Dedifferentiated amniotic fluid mesenchymal stem cell (primary cell): ENCODE data around the gene GABRG3.
"Not testable (repeated sequence)": the region's sequence is repeated elsewhere in the genome, so short reads cannot be mapped to it uniquely, and the experiment has no call there.

ENCODE experiments used
- DNase-seq: peaks from one replicate; pipeline ENCODE4 v3.0.0-alpha.2; 2016; ENCODE audit errors: extremely low spot score

The GABRG3 gene

GRCh38 chr15:27328608-27329007 lies 357.6 kb downstream of the GABRG3 start:
- DNase-seq, result no peak

DNA sequence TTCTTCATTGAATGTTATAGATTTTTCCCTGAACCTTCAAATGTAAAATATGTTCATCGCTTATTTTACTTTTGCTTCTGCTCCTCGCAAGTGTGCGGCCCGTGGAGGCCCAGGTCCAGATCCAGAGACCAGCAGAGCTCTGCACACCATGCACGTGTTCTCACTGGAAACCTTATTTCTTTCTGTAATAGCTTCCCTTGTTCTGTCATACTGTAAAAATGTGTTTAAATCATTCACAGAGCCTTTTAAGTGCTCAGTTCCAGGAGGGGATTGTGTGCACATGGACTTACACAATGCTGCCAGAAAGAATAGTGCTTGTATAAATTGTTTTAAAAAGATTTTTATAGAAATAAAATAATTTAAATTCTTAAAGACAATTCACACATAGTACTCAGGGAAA lies 359.3 kb downstream of the GABRG3 start:
- DNase-seq, result no peak

DNA sequence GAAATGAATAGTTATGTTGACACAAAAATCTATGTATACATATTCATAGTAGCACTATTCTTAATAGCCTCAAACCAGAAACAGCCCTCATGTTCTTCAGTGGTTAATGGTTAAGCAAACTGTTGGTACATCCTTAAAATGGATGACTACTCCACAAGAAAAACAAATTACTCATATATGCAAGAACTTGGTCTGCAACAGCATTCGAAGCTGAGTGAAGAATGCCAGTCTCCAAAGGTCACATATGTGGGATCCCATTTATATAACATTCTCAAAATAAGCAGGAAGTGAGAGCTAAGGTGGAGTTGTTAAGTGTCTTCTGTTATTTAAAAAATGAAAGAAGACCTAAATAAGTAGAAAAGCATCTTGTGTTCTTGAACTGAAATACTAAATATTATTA lies 365.7 kb downstream of the GABRG3 start:
- DNase-seq, result no peak

DNA sequence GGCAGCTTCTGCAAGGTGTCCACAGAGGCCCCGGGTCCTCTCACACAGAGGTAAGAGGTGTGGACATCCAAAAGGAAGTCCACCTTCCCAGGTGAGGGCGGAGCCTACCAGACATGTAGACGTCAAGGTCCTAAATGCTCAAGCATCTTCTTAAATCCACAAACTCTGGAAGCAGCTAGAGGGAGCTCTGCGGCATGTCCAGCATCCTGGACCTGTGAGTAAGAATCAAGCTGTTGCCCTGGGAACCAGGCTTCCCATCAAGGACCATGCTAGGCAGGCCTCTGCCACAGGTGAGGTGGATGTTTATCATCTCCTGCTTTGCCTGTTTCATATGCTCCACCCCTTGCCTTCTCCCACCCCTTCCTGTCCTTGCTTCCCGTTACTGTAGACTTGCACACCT lies 368.2 kb downstream of the GABRG3 start:
- DNase-seq, result no peak

DNA sequence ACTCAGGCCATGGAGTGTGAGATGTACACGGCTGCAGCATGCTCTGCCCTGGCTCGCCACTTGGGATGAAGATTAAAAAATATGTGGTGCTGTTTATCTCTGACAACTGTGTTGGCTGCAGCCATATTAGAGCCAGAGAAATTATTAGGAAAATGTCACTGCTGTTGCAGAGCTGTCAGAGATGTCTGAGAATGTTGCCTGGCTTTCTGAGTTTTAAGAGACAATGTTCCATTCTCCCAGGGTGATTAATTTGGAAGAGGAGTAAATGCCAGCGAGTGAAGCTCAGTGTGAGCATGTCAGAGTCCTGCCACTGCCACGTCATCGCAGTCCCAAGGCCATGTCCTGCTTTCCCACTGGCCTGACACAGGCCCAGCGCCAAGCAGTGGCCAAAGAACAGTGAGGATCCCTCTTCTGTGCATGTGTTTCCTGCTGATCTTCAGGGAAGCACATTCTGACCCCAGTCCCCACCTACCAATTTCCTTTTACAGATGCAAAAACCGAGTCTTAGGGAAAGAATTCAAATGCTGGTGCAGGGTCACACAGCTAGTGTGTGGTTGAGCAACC lies 370.9 kb downstream of the GABRG3 start:
- DNase-seq, result no peak

DNA sequence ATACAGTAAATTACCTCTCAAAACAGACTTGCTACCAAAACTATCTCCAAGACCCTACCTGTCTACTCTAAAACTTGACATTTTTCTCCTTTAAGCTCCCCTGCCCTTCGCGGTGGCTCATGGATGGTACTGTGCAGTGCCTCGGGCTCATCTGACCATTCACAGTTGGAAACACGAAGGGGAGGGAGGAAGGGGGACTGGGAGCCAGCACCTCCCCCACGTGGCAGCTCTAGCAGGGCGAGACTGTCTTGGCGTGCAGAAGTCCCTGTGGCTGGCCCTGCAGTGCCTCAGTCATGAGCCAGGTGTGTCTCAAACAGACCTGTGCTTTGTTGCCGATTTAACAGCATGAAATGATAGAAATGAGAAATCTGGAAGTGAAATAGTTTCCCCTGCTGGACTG lies 372.0 kb downstream of the GABRG3 start:
- DNase-seq, result no peak

DNA sequence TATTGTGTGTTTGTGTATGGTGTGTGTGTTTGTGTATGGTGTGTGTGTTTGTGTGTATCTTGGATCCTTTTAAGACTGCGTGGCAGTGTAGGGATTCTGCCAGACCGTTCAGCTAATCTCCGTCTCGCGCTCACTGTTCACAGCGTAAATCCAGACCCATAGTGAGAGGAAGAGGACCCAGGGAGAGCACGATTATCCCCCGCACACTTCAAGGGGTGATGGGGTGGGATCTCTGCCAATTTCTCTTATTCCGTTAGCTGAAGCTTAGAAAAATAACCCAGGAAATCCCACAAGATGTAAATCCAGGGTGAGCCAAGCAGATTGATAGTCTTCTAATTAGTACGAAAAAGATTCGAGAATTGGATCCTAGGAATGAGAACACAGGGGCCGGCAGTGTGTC lies 381.2 kb downstream of the GABRG3 start:
- DNase-seq, result no peak

DNA sequence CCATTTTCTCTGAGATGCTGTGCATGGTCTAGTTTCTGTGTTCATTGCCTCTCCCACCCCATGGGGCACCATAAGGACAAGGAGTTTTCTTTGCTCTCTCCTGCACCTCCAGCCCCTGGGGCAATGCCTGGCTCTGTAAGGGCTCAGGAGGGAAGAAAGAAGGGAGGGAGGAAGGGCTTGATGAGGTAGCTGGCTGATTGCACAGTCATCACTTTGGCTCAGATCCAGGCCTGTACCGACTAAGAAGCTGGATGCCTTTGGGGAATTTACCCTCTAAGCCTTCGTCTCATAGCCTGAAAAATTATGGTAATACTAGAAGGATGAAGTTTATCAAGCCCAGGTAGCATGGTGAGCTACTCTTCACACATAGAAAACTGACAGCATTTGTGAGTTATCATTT lies 382.9 kb downstream of the GABRG3 start:
- no peak for DNase-seq

- DNase-seq, result no peak
These were observed 387.9 kb downstream of the GABRG3 start for GRCh38 chr15:27358751-27359434.

- no peak for DNase-seq
These were observed 388.6 kb downstream of the GABRG3 start for GRCh38 chr15:27359586-27359985.

DNA sequence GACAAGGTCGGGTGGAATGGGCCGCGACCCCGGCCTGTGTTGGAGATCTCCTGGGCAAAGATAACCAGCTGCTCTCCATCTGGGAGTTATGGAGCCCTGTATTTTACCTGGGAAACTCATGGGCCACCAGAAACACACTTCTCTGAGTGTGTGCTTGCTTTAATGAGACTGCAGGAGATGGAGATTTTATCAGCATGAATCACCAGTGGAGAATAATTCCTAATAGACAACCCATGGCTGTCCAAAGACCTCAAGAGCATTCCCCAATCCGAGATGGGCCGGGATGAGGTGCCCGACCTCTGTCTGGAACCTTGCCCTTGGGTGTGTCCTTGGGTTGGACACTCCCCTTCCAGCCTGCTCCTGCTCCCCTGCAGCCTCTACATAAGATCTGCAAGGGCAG lies 389.3 kb downstream of the GABRG3 start:
- no peak for DNase-seq

DNA sequence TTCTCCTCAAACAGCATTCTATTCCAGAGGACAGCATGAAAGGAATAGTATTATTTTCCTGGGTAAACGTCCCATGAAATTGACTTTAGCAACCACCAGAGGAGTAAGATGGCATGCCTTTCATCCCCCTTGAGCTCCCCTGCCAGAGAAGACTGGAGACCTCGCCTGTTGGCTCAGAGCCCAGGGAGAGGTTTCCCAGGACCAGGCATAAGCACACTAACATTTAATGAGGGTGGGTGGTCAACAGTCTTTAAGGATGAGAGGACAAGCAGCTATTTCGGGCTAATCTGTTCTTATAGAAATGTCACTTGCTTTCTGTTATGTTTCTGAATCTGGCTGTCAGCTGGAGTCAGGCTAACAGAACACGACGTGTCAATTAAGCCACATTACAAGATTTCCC lies 390.5 kb downstream of the GABRG3 start:
- DNase-seq, result no peak

DNA sequence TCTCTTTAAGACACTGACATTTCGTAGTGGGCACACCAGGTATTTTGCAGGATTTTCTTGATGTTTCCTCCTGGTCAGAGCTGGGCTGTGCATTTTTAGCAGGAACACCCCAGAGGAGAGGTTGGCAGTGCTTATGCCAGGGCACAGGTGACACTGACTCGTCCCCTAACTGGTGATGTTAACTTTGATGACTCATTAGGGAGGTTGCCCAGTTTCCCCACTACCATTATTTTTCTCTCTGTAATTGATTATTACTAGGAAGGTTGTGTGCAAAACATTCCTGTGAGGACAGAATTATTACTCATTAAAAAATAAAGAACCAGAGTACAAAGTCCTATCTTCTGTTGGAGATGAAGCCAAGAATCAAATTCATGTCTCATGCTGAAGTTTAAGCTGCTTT lies 394.5 kb downstream of the GABRG3 start:
- no peak for DNase-seq

DNA sequence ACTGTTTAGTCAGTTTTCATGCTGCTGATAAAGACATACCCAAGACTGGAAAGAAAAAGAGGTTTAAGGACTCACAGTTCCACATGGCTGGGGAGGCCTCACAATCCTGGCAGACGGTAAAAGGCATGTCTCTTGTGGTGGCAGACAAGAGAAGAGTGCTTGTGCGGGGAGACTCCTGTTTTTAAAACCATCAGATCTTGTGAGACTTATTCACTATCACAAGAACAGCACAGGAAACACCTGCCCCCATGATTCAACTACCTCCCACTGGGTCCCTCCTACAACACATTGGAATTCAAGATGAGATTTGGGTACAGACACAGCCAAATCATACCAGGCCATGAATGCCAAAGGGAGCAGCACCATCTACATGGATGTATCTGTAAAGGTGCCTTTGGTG lies 406.4 kb downstream of the GABRG3 start:
- DNase-seq, result not testable (repeated sequence)

DNA sequence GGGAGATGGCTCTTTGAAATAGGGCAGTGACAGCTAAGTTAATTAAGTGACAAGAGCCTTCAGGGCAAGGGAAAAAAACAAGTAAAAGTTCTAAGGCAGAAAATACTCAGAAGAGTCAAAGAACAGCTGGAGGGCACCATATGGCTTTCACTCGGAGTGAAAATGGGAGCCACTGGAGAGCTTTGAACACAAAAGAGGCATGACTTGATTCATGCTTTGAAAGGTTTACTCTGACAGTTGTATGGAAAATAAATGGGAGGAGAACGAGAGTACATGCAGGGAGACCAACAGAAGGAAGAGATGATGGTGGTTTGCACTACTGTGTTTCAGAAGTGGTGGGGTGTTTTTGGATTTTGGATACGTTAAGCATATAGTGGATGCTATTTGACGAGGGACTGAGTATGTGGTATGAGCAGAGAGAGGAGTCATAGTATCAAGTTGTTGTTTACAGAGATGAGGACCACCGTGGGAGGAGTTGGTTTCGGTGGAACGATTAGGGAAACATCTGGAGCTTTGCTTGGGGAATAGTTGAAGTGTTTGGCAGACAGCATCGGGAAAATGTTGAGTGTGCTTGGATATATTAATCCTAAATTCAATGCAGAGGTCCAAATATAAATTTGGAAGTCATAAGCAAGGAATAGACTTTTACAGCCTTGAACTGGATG lies 411.5 kb downstream of the GABRG3 start:
- no peak for DNase-seq

DNA sequence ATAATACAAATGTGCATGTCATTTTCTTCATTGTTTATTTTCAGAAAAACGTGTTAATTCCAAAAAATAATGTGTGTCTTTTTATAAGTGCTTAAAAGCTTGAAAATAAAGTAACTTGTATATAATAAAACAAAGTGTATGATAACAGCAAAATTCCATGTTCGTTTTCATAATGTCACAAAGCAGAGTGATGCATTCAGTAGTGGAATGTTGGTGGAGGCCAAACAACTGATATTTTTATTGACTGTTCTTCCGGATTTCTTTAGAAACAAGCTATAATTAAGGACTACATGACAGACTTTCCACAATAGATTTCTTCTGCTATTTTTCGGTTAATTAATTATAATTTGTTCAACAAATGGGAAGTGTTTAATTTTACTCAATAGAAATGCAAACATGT lies 412.7 kb downstream of the GABRG3 start:
- DNase-seq, result no peak

DNA sequence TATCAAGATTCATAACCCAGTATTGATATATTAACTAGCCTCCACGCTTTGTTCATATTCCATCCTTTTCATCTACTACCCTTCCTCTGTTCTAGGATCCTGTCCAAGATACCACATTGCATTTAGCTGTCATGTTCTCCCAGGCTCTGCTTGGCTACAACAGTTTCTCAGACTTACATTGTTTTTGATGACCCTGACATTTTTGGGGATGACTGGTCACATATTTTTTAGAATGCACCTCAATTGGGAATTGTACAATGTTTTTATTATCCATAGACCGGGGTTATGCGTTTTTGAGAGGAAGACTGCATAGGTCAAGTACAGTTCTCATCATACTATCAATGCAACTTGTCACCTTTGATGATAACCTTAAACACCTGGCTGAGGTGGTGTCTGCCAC lies 421.2 kb downstream of the GABRG3 start:
- no peak for DNase-seq

GRCh38 chr15:27396521-27396920 lies 425.5 kb downstream of the GABRG3 start:
- no peak for DNase-seq

GRCh38 chr15:27396996-27397395 lies 426.0 kb downstream of the GABRG3 start:
- no peak for DNase-seq

DNA sequence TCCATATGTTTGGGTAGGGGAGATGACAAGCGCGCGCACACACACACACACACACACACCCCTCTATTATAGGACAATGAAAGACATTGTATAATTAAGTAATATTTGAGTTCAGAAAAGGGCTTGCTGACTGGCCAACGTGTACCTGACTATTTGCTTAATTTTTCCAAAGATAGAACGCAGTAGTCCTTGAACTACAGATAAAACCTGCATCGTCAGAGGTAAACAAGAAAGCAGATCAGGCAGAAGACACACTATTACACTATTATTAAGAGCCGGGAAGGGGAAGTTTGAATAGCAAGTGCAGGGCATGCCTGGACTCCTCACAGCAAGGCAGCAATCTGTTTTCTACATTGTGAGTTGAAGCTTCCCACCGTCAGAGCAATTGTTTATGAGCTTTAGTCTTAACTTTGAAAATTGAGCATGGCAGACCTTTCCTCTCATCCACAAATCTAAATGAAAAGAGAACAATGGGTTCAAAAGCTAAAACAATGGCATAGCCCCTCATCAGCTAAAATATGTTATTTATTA lies 427.7 kb downstream of the GABRG3 start:
- no peak for DNase-seq

- no peak for DNase-seq
These were observed 428.3 kb downstream of the GABRG3 start for GRCh38 chr15:27399241-27399640.

- no peak for DNase-seq
These were observed 430.5 kb downstream of the GABRG3 start for GRCh38 chr15:27401471-27401870.

GRCh38 chr15:27408428-27408827 lies 437.4 kb downstream of the GABRG3 start:
- DNase-seq, result no peak
